ENCODE results near the gene LRIT3. TPM values are rescaled to one million over a fixed set of nuclear protein-coding genes. Genes with fewer than 3 reads are reported as not detected.

LRIT3 gene
- total RNA-seq, 1 donor: under 0.01 TPM

DNA sequence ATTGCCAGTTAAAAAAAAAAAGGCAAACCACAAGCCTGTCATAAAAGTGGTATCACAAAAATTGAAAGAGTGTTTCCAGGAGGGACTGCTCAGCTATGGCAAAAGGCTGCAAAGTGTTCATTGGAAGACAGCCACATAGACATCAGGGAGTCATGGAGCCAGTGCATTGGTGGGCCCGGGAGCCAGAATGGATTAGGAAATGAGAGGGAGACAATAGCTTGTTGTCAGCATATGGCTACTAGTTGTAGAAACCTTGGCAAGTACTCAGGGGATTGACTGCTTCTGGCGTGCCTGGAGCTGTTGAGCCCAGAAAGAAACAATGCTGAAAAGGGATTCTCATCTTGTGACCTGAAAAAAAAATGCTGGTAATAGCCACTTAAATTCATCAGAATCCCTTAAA, 27.3 kb upstream of the LRIT3 start:
- TF ChIP-seq, protein P1, sequence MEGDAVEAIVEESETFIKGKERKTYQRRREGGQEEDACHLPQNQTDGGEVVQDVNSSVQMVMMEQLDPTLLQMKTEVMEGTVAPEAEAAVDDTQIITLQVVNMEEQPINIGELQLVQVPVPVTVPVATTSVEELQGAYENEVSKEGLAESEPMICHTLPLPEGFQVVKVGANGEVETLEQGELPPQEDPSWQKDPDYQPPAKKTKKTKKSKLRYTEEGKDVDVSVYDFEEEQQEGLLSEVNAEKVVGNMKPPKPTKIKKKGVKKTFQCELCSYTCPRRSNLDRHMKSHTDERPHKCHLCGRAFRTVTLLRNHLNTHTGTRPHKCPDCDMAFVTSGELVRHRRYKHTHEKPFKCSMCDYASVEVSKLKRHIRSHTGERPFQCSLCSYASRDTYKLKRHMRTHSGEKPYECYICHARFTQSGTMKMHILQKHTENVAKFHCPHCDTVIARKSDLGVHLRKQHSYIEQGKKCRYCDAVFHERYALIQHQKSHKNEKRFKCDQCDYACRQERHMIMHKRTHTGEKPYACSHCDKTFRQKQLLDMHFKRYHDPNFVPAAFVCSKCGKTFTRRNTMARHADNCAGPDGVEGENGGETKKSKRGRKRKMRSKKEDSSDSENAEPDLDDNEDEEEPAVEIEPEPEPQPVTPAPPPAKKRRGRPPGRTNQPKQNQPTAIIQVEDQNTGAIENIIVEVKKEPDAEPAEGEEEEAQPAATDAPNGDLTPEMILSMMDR (IDR thresholded peaks at IDR 0.05; ENCODE audit: insufficient read depth, low read length): no peak
- peak; percentile 73 for DNase-seq (ENCODE audit: low read depth)
- no peak overlapping the region for H3K4me3 ChIP-seq (ENCODE audit: low read depth, low read length)

DNA sequence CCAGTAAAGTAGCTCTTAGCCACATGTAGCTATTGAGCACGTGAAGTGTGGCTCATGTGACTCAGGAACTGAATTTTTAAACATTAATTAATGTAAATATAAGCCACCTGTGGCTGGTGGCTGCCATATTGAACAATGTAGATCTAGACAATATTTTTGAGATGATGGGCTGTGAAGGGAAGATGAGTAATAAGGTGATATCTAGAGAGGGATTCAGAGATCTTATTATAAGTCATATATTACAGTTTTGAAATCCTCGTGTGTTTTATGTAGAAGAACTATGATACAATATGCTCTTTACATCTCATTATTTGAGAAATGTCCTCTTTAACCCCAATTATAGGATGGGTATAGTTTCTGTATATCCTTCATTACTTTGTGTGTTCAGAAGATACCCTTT, 26.7 kb upstream of the LRIT3 start:
- H3K4me3 ChIP-seq (ENCODE audit: low read depth, low read length): no peak overlapping the region
- no peak for DNase-seq (ENCODE audit: low read depth)
- TF ChIP-seq, protein P1 (IDR thresholded peaks at IDR 0.05; ENCODE audit: insufficient read depth, low read length): no peak

GRCh38 chr4:109826719-109827118, 21.2 kb upstream of the LRIT3 start:
- H3K4me3 ChIP-seq (ENCODE audit: low read depth, low read length): no peak overlapping the region
- DNase-seq (ENCODE audit: low read depth): peak; percentile 53
- TF ChIP-seq, protein P1 (IDR thresholded peaks at IDR 0.05; ENCODE audit: insufficient read depth, low read length): peak; percentile 60

- DNase-seq (ENCODE audit: low read depth): no peak
- TF ChIP-seq, protein P1 (IDR thresholded peaks at IDR 0.05; ENCODE audit: insufficient read depth, low read length): no peak
- no peak within 1 kb of the TSS for H3K4me3 ChIP-seq (ENCODE audit: low read depth, low read length)
Measured at GRCh38 chr4:109827672-109828071, 20.2 kb upstream of the LRIT3 start, which contains the start of gene RRH. TSS of gene RRH (plus strand) at chr4:109827972. CDS start at chr4:109828028, 56 bp downstream.

DNA sequence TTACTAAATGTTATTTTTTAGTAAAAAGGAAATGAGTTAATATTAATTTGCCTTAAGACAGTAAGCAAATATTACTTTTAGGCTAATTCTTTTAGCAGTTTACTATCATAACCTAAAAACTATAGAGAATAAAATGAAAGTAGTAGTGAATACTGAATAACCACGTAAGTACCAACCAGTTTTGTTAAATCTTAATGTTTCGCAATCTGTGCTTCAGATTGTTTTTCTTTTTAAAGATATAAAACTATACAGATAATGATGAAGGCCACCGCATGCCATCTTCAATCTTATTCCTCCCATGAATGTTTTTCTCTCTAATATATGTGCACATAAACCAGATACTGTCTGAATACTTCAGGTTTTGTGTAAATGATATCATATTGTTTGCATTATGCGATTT, 14.2 kb upstream of the LRIT3 start:
- no peak for DNase-seq (ENCODE audit: low read depth)
- TF ChIP-seq, protein P1 (IDR thresholded peaks at IDR 0.05; ENCODE audit: insufficient read depth, low read length): no peak
- H3K4me3 ChIP-seq (ENCODE audit: low read depth, low read length): no peak overlapping the region

GRCh38 chr4:109836985-109837384, 10.9 kb upstream of the LRIT3 start:
- DNase-seq (ENCODE audit: low read depth): no peak
- TF ChIP-seq, protein P1 (IDR thresholded peaks at IDR 0.05; ENCODE audit: insufficient read depth, low read length): no peak
- no peak overlapping the region for H3K4me3 ChIP-seq (ENCODE audit: low read depth, low read length)

DNA sequence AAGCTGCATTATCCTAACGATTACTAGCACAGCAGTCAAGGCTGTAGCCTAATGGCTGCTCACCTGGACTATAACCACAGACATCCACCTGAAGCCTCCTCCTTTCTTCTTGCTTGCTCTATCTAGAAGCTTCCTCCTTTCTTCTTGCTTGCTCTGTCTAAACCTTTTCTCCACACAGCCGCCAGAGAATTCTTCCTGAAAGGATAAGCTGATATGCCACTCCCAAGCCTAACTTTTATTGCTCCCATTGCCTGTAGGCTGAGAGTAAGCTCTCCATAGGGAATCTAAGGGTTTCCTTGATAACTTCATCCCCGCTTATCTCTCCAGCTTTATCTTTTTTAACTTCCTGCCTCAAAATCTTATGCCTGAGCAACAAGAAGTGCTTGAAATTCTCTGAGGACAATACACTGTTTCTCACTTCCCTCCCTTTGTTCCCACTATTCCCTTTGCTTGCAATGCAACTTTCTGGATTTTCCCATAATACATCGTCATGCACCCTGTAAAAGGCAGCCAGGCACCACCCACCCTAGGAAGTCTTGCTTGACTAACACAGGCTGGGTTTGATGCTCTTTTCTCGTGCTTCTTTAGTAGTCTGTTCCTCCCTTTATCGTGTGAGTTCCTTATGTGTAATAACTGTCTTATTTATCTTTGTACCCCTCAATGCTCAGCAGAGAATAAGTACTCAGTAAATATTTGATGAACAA, 1.4 kb upstream of the LRIT3 start:
- DNase-seq (ENCODE audit: low read depth): no peak
- no peak overlapping the region for H3K4me3 ChIP-seq (ENCODE audit: low read depth, low read length)
- TF ChIP-seq, protein P1 (IDR thresholded peaks at IDR 0.05; ENCODE audit: insufficient read depth, low read length): no peak
